ENCODE measurements around the gene MYCBP2.
A peak's percentile ranks its signal among the peaks of the same experiment; 100 is the strongest.
"Not testable (repeated sequence)": the region's sequence is repeated elsewhere in the genome, so short reads cannot be mapped to it uniquely, and the experiment has no call there.

Gene MYCBP2

DNA sequence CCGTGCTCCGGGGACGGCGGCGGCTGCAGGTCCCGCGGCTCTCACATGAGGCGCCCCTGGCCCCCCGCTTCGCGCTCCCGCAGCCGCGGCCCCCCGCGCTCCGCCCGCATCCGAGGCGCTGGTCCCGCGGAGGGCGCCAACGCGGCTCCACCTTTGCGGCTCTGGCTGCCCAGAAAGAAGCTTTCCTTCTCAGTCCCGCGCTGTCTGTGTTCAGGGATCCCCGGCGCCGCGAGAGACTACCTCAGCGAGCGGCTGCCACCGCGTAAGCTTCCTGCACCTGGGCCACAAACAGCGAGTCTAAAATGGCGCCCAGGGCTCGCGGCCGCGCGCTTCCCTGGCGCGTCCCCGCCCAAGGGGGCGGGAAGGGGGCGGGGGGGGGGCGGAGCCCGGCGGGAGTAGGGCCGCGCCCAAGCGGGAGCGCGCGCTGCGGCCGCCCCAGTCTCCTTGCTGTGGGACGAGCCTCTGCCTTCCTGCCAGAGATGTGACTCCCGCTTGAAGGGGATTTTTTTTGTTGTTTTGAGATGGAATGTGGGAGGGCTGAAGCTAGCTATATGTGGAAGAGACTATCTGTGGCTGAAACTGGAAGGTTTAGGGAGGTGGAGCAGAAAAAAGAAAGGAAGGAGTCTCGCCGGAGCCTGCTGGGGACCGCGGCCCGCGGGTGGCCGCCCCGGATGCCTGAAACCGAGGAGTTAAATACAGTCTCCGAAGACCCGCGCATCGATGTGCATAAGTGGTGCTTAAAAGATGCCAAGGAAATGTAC is 299.9 kb downstream of the MYCBP2 start, which contains the start of gene FBXL3:
Gene FBXL3, minus strand, starts transcription at position 299 of the 761 bp plus-strand sequence. CDS start 5,299 bp downstream, outside the sequence.
- DNase-seq, result peak; percentile 88

DNA sequence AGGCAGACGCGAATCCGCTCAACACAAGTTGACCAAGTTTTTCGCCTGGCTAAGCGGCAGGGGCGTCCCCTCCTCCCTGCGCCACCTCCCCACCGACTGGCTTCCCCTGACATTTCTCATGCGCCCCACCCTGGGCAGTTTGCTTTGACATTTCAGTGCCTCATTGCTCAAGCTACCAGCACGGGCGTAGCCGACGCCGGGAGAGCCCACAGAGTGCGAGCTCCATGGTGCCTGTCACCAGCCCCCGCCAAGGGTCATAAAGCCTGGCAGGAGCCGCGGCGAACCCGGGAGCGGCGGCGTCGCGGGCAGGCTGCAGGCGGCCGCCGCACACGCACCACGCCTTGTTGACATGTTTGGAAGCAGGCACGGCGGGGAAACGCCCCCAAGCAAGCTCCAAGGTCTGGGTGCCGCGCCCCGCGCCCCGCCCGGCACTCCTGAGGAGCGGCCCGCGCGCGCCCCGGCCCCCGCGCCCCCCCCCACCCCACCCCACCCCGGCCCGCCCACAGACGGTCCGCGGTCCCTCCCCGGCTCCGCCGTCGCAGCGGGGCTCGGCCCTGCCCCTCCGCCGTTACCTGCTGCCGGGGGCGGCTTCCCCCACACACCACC is 300.5 kb downstream of the MYCBP2 start:
- peak; percentile 90 for DNase-seq

DNA sequence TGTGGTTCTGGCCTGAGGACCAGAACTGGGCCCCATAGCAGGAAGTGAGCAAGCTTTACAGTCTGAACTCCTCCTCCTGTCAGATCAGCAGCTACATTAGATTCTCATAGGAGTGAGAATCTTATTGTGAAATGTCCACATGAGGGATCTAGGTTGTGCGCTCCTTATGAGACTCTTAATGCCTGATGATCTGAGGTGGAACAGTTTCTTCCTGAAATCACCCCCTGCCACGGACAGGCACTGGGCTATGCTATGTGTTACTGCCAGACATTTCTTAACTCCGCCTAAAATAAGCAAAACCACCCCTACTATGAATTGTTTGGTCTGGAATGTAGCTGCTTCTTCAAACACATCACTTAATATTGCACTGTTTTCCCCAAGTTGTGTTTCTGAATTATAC is 304.6 kb downstream of the MYCBP2 start:
- no peak for DNase-seq

DNA sequence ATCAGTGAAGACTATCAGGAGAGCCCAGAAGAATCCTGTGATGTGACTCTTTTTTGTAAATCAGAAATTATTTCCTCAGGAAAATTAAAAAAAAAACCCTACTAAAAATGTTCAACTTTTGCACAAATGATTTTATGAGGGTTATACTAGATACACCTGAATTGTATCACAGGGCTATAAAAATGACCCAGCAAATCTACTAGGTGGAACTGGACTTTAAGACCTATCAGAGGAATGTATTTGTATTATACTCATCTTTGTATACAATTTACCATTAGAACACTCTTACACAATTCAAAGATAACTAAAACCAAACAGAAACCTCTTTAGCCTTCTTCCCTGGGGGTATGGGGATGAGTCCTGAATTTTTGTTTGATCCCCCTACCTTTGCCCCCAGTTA is 307.1 kb downstream of the MYCBP2 start:
- DNase-seq, result no peak

DNA sequence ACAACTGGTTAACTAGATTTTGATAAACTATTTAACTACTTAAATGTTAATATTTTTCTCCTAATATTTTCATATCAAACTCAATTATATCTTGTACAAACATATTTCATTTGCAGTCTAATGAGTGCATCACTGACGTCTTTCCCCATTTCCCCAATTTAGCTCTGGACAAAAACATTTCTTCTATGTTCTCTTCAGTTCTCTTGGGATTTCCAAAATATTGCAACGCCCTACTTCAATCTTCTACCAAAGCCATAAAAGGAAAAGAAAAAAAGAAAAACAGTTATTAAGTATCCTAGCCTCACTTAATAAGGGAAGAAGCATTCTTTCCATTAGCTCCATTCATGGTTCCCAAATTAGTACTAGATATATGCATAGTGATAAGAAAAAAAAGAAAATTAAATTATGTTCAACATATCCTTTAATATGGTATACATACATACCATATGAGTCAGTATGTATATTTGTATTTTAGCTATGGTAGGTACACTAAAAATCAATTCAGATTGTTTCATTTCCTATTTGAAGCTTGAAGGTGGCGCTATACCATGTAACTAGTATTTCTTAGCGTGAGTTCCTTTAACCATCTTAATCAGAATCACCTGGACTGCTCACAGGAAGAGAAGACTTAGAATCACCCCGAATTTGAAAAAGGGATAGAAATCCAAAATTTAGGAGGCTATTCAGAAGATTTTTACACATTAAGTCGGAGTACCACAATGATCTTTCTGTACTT is 309.8 kb downstream of the MYCBP2 start:
- no peak for DNase-seq

DNA sequence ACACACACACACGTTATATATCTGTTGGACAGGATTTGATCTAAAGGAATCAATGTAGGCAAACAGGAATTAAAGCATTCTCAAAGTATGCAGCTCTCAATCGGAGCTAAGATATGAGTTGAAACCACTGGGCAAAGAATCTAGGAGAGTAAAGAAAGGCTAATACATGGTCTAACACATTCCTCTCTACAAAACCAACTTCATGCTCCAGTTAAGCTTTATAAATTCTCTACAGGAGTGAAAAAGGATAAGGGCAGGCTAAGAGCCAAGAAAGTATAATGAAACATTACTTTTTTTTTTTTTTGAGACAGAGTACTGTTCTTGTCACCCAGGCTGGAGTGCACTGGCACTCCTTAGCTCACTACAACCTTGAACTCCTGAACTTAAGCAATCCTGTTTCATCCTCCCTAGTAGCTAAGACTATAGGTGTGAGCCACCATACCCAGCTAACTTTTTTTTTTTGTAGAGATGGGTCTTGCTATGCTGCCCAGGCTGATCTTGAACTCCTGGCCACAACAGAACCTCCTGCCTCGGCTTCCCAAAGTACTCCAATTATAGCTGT is 310.6 kb downstream of the MYCBP2 start:
- DNase-seq, result no peak

DNA sequence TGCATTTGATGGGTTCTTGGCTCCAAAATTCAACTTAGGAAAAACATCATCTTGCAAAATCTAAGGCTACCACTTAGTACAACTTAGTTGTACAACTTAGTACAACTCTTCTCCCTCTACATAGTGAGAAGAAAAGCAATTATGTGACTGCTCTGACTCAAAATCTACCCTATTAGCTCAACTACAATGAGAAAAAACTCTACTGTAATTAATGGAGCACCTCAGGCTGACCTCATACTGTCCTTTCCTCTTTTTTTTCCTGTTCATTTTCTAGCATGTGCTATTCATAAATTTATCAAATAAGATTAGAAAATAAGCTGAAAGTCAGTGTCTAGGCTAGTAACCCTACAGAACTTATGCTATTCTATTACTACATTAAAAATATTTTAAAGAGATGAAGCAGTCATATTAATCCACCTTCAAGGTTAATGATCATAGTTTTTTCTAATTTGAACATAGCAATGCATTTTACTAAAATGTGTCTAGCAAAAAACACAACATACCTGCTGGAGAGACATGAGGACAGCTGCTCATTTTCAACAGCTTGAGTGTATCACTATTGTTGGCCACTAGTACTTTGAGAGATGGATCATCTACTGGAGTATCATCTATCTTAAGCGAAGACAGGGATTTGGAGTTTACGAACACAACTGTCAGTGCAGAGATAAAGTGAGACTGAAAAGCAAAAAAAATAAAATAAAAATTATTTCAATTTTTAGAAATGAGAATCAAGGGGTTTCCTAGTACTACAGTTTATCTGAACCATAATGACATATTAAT is 311.8 kb downstream of the MYCBP2 start:
- no peak for DNase-seq

DNA sequence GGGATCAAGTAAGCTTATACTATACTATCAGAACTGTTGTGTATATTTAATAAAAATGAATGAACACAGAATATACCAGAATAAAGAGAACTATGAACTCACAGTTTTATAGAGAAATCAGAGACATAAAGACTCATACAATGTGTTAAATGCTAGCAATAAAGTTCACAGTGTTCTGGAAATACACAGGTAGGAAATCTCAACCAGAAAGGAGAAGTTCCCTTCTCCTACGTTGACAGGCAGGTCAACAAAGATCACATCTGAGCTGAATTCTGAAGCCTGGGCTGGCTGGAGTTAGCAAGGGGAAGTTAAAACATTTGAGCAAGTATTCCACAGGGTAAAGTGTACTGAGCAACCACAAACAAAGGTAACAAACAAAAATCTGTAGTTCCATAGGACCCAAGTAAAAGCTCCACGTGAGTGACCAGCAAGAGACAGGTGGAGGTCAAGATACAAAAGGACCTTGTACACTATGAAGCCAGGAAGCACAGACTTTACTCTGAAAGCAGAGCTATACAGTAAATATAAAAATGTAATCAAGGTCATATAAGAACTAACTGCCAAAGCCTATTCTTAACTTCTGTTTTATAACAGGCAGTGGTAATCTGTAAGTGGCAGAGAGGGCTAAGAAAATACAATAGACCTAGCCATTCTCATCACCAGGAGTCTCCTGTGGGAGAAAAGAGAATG is 312.9 kb downstream of the MYCBP2 start:
- DNase-seq, result no peak

DNA sequence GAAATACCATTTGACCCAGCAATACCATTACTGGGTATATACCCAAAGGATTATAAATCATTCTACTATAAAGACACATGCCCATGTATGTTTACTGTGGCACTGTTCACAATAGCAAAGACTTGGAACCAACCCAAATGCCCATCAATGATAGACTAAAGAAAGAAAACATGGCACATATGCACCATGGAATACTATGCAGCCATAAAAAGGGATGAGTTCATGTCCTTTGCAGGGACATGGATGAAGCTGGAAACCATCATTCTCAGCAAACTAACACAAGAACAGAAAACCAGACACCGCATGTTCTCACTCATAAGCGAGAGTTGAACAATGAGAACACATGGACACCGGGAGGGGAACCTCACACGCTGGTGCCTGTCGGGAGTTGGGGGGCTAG is 317.2 kb downstream of the MYCBP2 start:
- DNase-seq, result not testable (repeated sequence)

DNA sequence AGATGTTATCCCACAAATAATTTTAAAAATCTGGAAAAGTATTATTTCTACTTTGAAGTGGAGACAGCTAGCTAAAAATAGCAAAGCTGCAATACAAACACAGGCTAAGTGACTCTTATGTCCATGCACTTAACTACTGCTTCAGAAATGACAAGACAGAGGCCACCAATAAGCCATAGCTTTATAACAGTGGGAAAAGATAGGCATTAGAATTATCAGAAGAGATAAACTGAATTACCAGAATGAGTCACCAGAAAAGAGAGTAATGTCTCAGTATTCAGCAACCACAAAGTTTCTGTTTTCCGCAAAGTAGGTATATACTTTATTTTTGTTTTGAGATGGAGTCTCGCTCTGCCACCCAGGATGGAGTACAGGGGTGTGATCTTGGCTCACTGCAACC is 317.9 kb downstream of the MYCBP2 start:
- no peak for DNase-seq

DNA sequence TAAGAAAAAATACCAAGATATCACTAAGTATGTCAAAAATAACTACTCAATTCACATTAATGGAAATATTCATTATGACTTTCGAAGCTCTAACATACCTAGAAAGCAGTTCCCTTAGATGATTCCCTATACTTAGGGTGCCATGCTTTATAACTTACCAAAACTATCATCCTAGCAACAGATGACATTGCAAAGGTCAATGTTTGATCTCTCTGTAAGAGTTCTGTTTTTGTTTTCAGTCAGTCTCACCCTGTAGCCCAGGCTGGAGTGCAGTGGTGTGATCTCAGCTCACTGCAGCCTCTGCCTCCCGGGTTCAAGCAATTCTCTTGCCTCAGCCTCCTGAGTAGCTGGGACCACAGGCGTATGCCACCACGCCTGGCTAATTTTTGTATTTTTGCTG is 318.6 kb downstream of the MYCBP2 start:
- not testable (repeated sequence) for DNase-seq

DNA sequence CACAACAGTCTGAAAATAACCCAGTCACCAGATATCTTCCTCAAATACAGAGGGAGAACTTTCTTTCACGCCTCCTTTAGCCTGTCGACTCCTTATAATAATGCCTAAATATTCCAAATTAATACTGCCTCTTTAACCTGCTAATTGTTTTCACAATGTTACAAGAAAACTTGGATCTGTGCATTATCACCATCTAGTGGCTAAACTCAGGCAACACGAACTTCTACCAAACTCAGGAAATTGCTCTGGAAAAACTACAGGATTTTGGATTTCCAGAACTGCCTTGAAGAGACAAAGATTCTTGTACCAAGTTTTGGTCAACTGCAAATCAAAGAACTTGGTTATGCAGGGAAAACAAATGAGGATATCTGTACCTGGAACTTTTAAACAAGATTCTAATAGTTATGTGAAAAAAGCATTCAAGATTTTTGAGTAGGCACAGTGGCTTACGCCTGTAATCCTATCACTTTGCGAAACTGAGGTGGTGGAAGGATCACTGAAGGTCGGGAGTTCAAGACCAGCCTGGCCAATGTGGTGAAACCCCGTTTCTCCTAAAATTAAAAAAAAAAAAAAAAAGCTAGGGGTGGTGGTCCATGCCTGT is 324.2 kb downstream of the MYCBP2 start:
- no peak for DNase-seq

DNA sequence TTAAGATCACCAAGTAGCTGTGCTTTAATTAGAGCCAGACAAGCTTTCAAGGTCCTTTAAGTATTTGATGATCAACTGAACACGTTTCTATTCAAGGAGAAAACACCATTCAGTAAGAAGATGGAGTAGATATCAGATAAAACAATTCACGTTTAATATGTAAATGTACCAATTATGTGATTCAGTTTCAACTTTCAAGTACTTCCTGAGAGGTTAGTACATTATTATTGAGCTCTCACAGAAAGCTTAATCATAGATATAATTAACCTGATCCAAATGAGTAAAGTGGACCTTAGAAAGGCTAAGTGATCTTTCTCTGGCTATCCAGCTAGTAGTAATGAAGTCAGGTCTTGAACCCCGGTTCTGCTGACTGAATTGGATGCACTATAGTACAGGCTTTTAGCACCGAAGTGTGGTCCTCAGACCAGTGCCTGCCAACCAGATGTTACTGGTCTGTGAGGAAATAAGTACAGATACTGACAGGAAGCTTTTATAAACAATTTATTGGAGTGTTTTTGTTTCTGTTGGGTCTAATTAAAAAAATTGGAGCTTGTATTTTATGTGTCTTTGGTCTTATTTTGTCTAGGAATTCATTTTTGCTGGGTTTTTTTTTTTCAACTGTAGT is 324.8 kb downstream of the MYCBP2 start:
- no peak for DNase-seq

DNA sequence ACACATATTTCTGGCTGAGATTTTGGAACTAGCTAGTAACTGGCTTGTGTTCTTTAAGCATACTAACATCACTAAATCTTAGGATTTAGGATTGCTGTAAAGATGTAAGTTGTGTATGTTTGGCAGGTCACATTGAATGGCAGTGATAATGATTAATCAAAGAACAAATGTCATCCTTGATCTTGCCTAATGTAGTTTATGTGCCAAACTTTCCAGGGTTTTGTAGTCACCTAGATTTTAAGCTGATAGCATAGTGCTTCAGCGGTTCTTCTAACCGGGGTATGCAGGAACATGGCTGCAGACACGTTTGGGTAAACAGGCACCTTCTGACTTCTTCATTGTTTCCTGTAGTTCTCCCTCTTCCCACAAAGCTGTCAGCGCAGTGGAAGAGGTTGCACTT is 325.4 kb downstream of the MYCBP2 start:
- DNase-seq, result no peak

DNA sequence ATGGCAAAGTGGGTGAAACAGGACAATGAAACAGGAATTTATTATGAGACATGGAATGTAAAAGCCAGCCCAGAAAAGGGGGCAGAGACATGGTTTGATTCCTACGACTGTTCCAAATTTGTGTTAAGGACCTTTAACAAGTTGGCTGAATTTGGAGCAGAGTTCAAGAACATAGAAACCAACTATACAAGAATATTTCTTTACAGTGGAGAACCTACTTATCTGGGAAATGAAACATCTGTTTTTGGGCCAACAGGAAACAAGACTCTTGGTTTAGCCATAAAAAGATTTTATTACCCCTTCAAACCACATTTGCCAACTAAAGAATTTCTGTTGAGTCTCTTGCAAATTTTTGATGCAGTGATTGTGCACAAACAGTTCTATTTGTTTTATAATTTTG is 326.4 kb downstream of the MYCBP2 start:
- no peak for DNase-seq
